HFF-Myc (cell line): ENCODE results near the gene CIT.

Experiments
- DNase-seq: peaks from one replicate; pipeline ENCODE4 v3.0.0-alpha.2; 2011; ENCODE audit warnings: low read depth; ENCODE audit errors: extremely low read depth
- H3K4me3 ChIP-seq: replicated peaks from 2 replicates; pipeline ENCODE4 v1.5.1; 2011; ENCODE audit warnings: low read depth, mild to moderate bottlenecking, control low read depth, low read length
- CTCF ChIP-seq: IDR thresholded peaks from 2 replicates; pipeline ENCODE4 v1.5.1; 2012; ENCODE audit warnings: mild to moderate bottlenecking, low read depth, low read length, control low read depth; ENCODE audit errors: missing control alignments

CIT gene

GRCh38 chr12:119744900-119745606, 132.1 kb downstream of the CIT start:
- DNase-seq, result no peak
- no peak overlapping the region for H3K4me3 ChIP-seq
- TF ChIP-seq CTCF, result no peak

GRCh38 chr12:119742700-119743099, 134.4 kb downstream of the CIT start:
- no peak for DNase-seq
- H3K4me3 ChIP-seq, result no peak overlapping the region
- TF ChIP-seq CTCF, result no peak

- no peak for DNase-seq
- no peak for TF ChIP-seq CTCF
These were observed 136.3 kb downstream of the CIT start for GRCh38 chr12:119740830-119741229.

GRCh38 chr12:119735079-119735478, 142.0 kb downstream of the CIT start:
- DNase-seq, result no peak
- no peak for TF ChIP-seq CTCF
- no peak overlapping the region for H3K4me3 ChIP-seq

More at GRCh38 chr12:119740830-119741229, 136.3 kb downstream of the CIT start:
- no peak overlapping the region for H3K4me3 ChIP-seq

GRCh38 chr12:119730381-119730780, 146.7 kb downstream of the CIT start:
- DNase-seq, result no peak
- no peak for TF ChIP-seq CTCF
- H3K4me3 ChIP-seq, result no peak overlapping the region

- no peak overlapping the region for H3K4me3 ChIP-seq
- no peak for DNase-seq
- no peak for TF ChIP-seq CTCF
These were observed 147.2 kb downstream of the CIT start for GRCh38 chr12:119729871-119730270.

- no peak for TF ChIP-seq CTCF
- H3K4me3 ChIP-seq, result no peak overlapping the region
- DNase-seq, result no peak
These were observed 148.7 kb downstream of the CIT start for GRCh38 chr12:119728444-119728745.
